Fibroblast of villous mesenchyme (primary cell): ENCODE measurements around the gene DRD3. TPM values are rescaled to one million over a fixed set of nuclear protein-coding genes. Genes with fewer than 3 reads are reported as not detected.

ENCODE experiments used
- DNase-seq: peaks from one replicate; pipeline ENCODE4 v3.0.0-alpha.2; 2010; ENCODE audit warnings: low read depth
- H3K4me3 ChIP-seq: 2 replicates; pipeline ENCODE4 v1.5.1; 2011; ENCODE audit warnings: low read depth, mild to moderate bottlenecking, low read length
- total RNA-seq: library from RNA; depleted of rRNA; stranded (reverse); fragments of >200 nt; gene quantifications from 2 replicates; pipeline ENCODE4 v1.2.3, GENCODE V29; 2012
- TF ChIP-seq, protein P1 (sequence below): IDR thresholded peaks from 2 replicates; pipeline ENCODE4 v1.5.1; 2012; ENCODE audit warnings: low read depth, mild to moderate bottlenecking, low read length; ENCODE audit not compliant: insufficient read depth

Gene DRD3
- not detected in 2 replicates for total RNA-seq

GRCh38 chr3:114178770-114179368, at the start of gene DRD3:
DRD3 (minus strand) TSS chr3:114179052; CDS start chr3:114171992, 7,060 bp downstream.
- no peak within 1 kb of the TSS for H3K4me3 ChIP-seq
- peak; percentile 39 for DNase-seq
- TF ChIP-seq, protein P1, sequence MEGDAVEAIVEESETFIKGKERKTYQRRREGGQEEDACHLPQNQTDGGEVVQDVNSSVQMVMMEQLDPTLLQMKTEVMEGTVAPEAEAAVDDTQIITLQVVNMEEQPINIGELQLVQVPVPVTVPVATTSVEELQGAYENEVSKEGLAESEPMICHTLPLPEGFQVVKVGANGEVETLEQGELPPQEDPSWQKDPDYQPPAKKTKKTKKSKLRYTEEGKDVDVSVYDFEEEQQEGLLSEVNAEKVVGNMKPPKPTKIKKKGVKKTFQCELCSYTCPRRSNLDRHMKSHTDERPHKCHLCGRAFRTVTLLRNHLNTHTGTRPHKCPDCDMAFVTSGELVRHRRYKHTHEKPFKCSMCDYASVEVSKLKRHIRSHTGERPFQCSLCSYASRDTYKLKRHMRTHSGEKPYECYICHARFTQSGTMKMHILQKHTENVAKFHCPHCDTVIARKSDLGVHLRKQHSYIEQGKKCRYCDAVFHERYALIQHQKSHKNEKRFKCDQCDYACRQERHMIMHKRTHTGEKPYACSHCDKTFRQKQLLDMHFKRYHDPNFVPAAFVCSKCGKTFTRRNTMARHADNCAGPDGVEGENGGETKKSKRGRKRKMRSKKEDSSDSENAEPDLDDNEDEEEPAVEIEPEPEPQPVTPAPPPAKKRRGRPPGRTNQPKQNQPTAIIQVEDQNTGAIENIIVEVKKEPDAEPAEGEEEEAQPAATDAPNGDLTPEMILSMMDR = no peak

GRCh38 chr3:114227076-114227475, 48.2 kb upstream of the DRD3 start:
- no peak overlapping the region for H3K4me3 ChIP-seq
- DNase-seq = no peak
- TF ChIP-seq, protein P1 = no peak

- TF ChIP-seq, protein P1 = no peak
- DNase-seq = no peak
- H3K4me3 ChIP-seq = no peak overlapping the region
Observed at GRCh38 chr3:114226313-114226712, 47.5 kb upstream of the DRD3 start.

GRCh38 chr3:114223143-114223542, 44.3 kb upstream of the DRD3 start:
- TF ChIP-seq, protein P1 = no peak
- H3K4me3 ChIP-seq = no peak overlapping the region
- no peak for DNase-seq

DNA sequence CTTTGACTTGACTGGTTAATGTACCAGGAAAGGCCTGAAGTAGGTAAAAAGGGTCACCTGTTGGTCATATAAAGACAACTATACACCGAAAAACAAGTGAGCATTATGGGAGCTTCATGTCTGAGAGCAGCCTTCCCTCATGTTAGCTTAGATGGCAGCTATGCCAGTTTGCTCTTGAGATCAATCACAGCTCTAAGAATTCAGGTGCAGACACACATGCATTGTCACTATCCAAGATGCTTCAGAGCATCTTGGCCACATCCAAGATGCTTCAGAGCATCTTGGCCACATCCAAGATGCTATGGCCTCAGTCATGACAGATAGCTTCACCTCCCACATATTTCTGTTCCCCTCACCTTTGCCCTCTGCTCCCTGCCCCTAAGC, 43.0 kb upstream of the DRD3 start:
- no peak overlapping the region for H3K4me3 ChIP-seq
- no peak for DNase-seq
- TF ChIP-seq, protein P1 = no peak

- DNase-seq = peak; percentile 7
- H3K4me3 ChIP-seq = no peak overlapping the region
- TF ChIP-seq, protein P1 = no peak
Observed at GRCh38 chr3:114221165-114221880, 42.5 kb upstream of the DRD3 start.
